ENCODE data around the gene PLBD2. TPM values are rescaled to one million over a fixed set of nuclear protein-coding genes. Genes with fewer than 3 reads are reported as not detected.

The PLBD2 gene
- total RNA-seq, 2 donors from 2014 or later: 20.2 to 23.4 TPM

DNA sequence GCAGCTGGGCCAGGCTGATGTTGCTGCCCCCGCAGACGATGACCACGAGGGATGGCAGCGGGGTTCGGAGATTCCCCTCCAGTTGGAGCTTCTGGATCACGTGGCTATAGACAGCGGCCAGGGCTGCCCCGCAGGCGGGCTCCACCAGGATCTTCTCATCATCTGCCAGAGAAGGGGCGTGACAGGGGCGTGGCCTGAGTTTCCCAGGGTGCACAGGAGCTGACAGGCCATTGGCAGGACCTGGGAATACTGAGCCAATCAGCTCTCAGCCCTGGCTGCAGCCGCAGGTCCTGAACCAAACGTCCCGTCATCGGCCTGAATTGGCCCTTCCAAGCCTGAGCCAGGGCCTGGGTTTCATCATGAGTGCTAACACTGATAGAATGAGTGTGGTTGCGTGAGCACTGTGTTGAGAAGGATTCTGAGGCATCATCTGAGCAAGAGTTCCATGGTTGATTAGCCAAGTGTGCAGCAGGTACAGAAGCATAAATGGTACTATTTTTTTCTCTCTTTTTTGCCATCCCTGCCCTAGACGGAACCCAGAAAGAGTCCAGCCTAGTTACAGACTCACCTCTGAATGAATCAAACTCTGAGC, 34.7 kb downstream of the PLBD2 start:
- H3K9ac ChIP-seq (ENCODE audit: low read depth in 2 of 2, low read length in 2 of 2): no peak overlapping the region
- intact Hi-C loops (cut with DNase I): no loop called here
- no peaks in the 10 kb centered on the region for H3K27me3 ChIP-seq
- H3K36me3 ChIP-seq: no peaks in the 10 kb centered on the region
- H3K4me1 ChIP-seq: no peaks in the 10 kb centered on the region
- DNase-seq: peak; percentile 24
- H3K9me3 ChIP-seq: no peaks in the 10 kb centered on the region
- H3K27ac ChIP-seq: no peak overlapping the region
- H3K4me3 ChIP-seq: no peak overlapping the region
- TF ChIP-seq, protein P1, sequence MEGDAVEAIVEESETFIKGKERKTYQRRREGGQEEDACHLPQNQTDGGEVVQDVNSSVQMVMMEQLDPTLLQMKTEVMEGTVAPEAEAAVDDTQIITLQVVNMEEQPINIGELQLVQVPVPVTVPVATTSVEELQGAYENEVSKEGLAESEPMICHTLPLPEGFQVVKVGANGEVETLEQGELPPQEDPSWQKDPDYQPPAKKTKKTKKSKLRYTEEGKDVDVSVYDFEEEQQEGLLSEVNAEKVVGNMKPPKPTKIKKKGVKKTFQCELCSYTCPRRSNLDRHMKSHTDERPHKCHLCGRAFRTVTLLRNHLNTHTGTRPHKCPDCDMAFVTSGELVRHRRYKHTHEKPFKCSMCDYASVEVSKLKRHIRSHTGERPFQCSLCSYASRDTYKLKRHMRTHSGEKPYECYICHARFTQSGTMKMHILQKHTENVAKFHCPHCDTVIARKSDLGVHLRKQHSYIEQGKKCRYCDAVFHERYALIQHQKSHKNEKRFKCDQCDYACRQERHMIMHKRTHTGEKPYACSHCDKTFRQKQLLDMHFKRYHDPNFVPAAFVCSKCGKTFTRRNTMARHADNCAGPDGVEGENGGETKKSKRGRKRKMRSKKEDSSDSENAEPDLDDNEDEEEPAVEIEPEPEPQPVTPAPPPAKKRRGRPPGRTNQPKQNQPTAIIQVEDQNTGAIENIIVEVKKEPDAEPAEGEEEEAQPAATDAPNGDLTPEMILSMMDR (IDR thresholded peaks at IDR 0.05): no peak

DNA sequence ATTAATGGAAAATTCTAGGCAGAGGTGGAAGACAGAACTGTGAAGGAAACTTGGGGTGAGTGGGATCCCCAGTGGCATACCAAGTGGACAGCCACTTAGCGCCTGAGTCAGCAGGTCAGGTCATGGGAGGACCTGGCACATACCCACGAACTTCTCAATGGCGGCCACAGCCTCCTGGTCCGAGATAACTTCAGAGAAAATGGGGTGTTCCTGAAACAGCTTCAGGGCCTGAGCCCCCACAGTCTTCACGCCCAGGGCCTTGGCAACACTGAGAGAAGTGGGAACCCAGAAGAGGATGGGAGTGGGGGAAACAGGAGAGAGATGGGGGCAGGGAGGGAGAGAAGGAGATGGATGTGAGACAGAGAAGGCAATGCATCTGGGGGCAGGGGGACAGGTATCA, 35.4 kb downstream of the PLBD2 start:
- Histone ChIP-seq H3K9me3 (no peaks in the 10 kb centered on the region), H3K4me3 (no peak overlapping the region), H3K4me1 (no peaks in the 10 kb centered on the region), H3K27me3 (no peaks in the 10 kb centered on the region), H3K36me3 (no peaks in the 10 kb centered on the region), H3K27ac (no peak overlapping the region), H3K9ac (ENCODE audit: low read depth in 2 of 2, low read length in 2 of 2) (no peak overlapping the region)
- DNase-seq: no peak
- TF ChIP-seq, protein P1 (IDR thresholded peaks at IDR 0.05): no peak
- intact Hi-C loops (cut with DNase I): no loop called here

DNA sequence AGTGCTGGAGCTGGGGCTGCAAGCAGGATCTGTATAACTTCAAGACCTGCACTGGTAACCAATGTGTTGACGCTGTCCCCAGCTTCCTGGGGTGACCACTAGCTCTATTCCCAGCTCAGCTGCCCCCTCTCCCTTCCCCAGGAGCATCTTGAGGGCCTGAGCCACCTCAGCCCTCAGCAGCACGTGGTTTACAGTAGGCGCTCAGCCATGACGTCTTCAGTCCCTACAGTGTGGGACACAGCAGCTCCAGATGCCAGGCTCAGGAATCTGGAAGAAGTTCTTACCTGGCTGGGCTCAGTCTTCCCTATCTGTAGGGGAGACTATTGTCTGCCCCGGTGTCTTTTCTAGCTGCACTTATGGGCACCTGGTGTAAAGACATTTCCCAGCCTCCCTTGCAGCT, 36.7 kb downstream of the PLBD2 start:
- no peak overlapping the region for H3K4me3 ChIP-seq
- intact Hi-C loops (cut with DNase I): no loop called here
- no peaks in the 10 kb centered on the region for H3K9me3 ChIP-seq
- H3K27ac ChIP-seq: no peak overlapping the region
- TF ChIP-seq, protein P1 (IDR thresholded peaks at IDR 0.05): no peak
- no peaks in the 10 kb centered on the region for H3K27me3 ChIP-seq
- H3K9ac ChIP-seq (ENCODE audit: low read depth in 2 of 2, low read length in 2 of 2): no peak overlapping the region
- H3K4me1 ChIP-seq: no peaks in the 10 kb centered on the region
- no peak for DNase-seq
- H3K36me3 ChIP-seq: no peaks in the 10 kb centered on the region

DNA sequence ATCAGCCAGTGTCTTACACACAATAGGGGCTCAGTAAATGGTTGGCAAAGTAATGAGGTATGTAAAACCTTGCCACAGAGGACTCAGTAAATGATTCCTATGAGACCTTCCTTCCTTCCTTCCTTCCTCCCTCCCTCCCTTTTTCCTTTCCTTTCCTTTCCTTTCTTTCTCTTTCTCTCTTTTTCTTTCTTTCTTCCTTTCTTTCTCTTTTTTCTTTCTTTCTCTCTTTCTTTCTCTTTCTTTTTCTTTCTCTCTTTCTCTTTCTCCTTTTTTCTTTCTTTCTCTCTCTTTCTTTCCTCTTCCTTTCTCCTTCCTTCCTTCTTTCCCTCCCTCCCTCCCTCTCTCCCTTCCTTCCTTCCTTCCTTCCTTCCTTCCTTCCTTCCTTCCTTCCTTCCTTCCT, 37.8 kb downstream of the PLBD2 start:
- H3K9me3 ChIP-seq: no peaks in the 10 kb centered on the region
- no peak for DNase-seq
- no peaks in the 10 kb centered on the region for H3K4me1 ChIP-seq
- no peak overlapping the region for H3K9ac ChIP-seq (ENCODE audit: low read depth in 2 of 2, low read length in 2 of 2)
- no peaks in the 10 kb centered on the region for H3K27me3 ChIP-seq
- H3K36me3 ChIP-seq: no peaks in the 10 kb centered on the region
- TF ChIP-seq, protein P1 (IDR thresholded peaks at IDR 0.05): no peak
- no peak overlapping the region for H3K27ac ChIP-seq
- no peak overlapping the region for H3K4me3 ChIP-seq
- intact Hi-C loops (cut with DNase I): no loop called here

DNA sequence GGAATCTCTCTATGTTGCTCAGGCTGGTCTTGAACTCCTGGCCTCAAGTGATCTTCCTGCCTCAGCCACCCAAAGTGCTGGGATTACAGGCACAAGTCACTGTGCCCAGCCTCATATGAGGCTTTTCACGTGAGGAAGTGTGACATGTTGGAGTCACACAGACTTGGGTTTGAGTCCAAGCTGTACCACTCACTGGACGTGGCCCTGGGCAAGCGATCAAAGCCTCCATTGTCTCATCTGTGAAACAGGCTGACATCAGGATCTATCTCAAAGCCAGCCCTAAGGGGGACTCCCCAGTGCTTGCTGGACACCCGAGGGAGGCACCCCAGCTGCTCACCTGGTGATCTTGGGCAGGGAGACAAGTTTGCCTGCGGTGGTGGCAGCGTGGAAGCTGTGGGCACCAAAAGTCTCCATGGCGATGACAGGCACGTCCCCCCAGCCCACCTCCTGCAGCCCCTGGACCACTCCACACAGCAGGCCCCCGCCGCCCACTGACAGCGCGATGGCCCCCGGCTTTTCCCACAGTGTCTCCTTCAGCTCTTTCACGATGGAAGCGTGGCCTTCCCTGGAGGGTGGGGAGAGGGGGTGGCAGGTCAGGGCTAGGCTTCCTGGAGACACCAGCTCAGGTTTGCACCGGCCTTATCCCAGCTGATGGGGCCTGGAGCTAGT, 38.6 kb downstream of the PLBD2 start:
- Histone ChIP-seq H3K9me3 (no peaks in the 10 kb centered on the region), H3K9ac (ENCODE audit: low read depth in 2 of 2, low read length in 2 of 2) (no peak overlapping the region), H3K4me1 (no peaks in the 10 kb centered on the region), H3K27ac (no peak overlapping the region), H3K27me3 (no peaks in the 10 kb centered on the region), H3K36me3 (no peaks in the 10 kb centered on the region), H3K4me3 (no peak overlapping the region)
- TF ChIP-seq, protein P1 (IDR thresholded peaks at IDR 0.05): no peak
- no peak for DNase-seq
- intact Hi-C loops (cut with DNase I): no loop called here
